BLaER1 treated with 17β-estradiol and CSF1 and Interleukin-3, amounts not matched to agents 10 nM and 100 nM (cell line): ENCODE data around the gene SPPL3.
"Not testable (repeated sequence)": the region's sequence is repeated elsewhere in the genome, so short reads cannot be mapped to it uniquely, and the experiment has no call there.

Source experiments
- H3K27ac ChIP-seq, 11 experiments: shearing (Covaris generic); formaldehyde crosslinking; 2 replicates each; pipeline ENCODE4 v1.8.1; 2022
- H3K27me3 ChIP-seq, 11 experiments: shearing (Covaris generic); formaldehyde crosslinking; 2 replicates each; pipeline ENCODE4 v1.8.1; 2022
- H3K36me3 ChIP-seq, 11 experiments: shearing (Covaris generic); formaldehyde crosslinking; 2 replicates each; pipeline ENCODE4 v1.8.1; 2022
- H3K4me1 ChIP-seq, 10 experiments: shearing (Covaris generic); formaldehyde crosslinking; 2 replicates each; pipeline ENCODE4 v1.8.1; 2022
- H3K4me2 ChIP-seq, 11 experiments: shearing (Covaris generic); formaldehyde crosslinking; 2 replicates each; pipeline ENCODE4 v1.8.1; 2022
- H3K4me3 ChIP-seq, 10 experiments: shearing (Covaris generic); formaldehyde crosslinking; 2 replicates each; pipeline ENCODE4 v1.8.1; 2022
- H3K9ac ChIP-seq, 11 experiments: shearing (Covaris generic); formaldehyde crosslinking; 2 replicates each; pipeline ENCODE4 v1.8.1; 2022
- H3K9me3 ChIP-seq, 11 experiments: shearing (Covaris generic); formaldehyde crosslinking; replicated peaks in 1 of 11; 2 replicates each; pipeline ENCODE4 v1.8.1; 2022
- H4K20me1 ChIP-seq, 11 experiments: shearing (Covaris generic); formaldehyde crosslinking; 2 replicates each; pipeline ENCODE4 v1.8.1; 2022
- Cebpa-rat ChIP-seq, 11 experiments: shearing (Covaris generic); IDR thresholded peaks; 2 replicates each; pipeline ENCODE4 v1.8.1; 2022

The SPPL3 gene

DNA sequence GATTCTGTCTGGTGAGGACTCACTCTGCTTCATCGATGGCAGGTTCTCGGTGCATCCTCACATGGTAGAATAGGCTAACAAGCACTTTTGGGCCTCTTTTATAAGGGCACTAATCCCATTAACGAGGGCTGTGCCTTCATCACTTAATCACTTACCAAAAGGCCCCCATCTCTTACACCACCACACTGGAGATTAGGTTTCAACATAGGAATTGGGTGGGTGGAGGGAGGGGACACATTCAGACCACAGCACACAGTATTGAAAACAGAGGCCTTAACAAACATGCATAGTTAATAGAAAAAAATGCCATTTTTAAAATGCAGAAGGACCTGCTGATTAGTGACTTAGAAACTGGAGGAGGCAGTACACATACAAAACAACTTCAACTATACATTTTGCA is 61.6 kb downstream of the SPPL3 start:
- Histone ChIP-seq H3K36me3 (peaks cover 0 to 18% (median 8%) of the 10 kb centered on the region in 11 experiments; a peak in 10 of 22 replicates), H3K4me3 (no peak overlapping the region), H3K4me2 (no peak overlapping the region), H3K4me1 (peaks cover 0 to 21% (median 4%) of the 10 kb centered on the region in 10 experiments; a peak in 13 of 20 replicates), H3K27ac (no peak overlapping the region), H3K27me3 (no peaks in the 10 kb centered on the region), H3K9me3 (peaks cover 0 to 4% (median 0%) of the 10 kb centered on the region in 11 experiments; a peak in 1 of 22 replicates), H3K9ac (no peak overlapping the region), H4K20me1 (peaks cover 23 to 95% (median 63%) of the 10 kb centered on the region in 11 experiments; a peak in 21 of 22 replicates)
- TF ChIP-seq Cebpa-rat (IDR thresholded peaks at IDR 0.05), result no peak

DNA sequence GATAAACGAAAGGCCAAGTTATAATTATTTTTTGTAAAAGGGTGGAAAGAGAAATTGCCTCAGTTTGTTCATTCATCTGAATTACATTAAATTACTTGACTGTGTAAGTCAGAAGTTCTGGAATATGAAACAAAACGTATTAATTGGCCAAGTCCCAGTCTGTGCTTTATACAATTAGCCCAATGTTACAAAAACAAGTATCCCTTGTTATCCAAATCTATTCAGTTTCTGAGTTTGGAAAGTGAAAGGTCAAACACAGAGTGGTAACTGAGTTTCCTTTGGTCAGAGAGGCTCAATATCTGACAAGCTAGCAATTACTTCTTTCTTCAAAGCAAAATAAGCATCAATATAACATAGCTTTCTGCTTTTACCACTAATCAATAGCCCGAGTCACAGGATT is 62.6 kb downstream of the SPPL3 start:
- Histone ChIP-seq H4K20me1 (peaks cover 21 to 95% (median 66%) of the 10 kb centered on the region in 11 experiments; a peak in 21 of 22 replicates), H3K36me3 (peaks cover 0 to 18% (median 8%) of the 10 kb centered on the region in 11 experiments; a peak in 10 of 22 replicates), H3K9ac (no peak overlapping the region), H3K4me1 (peaks cover 2 to 15% (median 3%) of the 10 kb centered on the region in 10 experiments; a peak in 19 of 20 replicates), H3K4me2 (no peak overlapping the region), H3K27me3 (no peaks in the 10 kb centered on the region), H3K27ac (no peak overlapping the region), H3K9me3 (peaks cover 0 to 4% (median 0%) of the 10 kb centered on the region in 11 experiments; a peak in 1 of 22 replicates), H3K4me3 (no peak overlapping the region)
- no peak for TF ChIP-seq Cebpa-rat (IDR thresholded peaks at IDR 0.05)

DNA sequence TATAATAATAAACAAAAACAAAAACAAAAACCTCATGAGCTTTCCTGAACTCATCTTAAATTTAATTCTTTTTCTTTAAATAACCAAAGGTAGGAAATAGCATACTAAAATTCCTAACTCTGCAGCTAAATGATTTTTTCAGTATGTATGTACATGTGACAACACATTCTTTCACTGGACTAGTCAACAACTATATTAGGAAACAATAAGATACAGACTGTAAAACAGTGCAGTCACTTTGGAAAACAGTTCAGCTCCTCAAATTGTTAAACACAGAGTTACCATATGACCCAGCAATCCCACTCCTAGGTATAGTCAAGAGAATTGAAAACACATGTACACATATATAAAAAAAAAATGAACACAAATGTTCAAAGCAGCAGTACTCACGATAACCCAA is 64.7 kb downstream of the SPPL3 start:
- H3K4me3 ChIP-seq, result no peak overlapping the region
- peaks cover 32 to 95% (median 68%) of the 10 kb centered on the region in 11 experiments for H4K20me1 ChIP-seq
- H3K4me1 ChIP-seq, result peaks cover 22 to 34% (median 23%) of the 10 kb centered on the region in 10 experiments
- TF ChIP-seq Cebpa-rat (IDR thresholded peaks at IDR 0.05), result no peak
- H3K4me2 ChIP-seq, result no peak overlapping the region
- no peaks in the 10 kb centered on the region for H3K27me3 ChIP-seq
- no peak overlapping the region for H3K27ac ChIP-seq
- peaks cover 0 to 4% (median 0%) of the 10 kb centered on the region in 11 experiments; a peak in 1 of 22 replicates for H3K9me3 ChIP-seq
- H3K36me3 ChIP-seq, result peaks cover 0 to 9% (median 0%) of the 10 kb centered on the region in 11 experiments; a peak in 4 of 22 replicates
- H3K9ac ChIP-seq, result no peak overlapping the region

DNA sequence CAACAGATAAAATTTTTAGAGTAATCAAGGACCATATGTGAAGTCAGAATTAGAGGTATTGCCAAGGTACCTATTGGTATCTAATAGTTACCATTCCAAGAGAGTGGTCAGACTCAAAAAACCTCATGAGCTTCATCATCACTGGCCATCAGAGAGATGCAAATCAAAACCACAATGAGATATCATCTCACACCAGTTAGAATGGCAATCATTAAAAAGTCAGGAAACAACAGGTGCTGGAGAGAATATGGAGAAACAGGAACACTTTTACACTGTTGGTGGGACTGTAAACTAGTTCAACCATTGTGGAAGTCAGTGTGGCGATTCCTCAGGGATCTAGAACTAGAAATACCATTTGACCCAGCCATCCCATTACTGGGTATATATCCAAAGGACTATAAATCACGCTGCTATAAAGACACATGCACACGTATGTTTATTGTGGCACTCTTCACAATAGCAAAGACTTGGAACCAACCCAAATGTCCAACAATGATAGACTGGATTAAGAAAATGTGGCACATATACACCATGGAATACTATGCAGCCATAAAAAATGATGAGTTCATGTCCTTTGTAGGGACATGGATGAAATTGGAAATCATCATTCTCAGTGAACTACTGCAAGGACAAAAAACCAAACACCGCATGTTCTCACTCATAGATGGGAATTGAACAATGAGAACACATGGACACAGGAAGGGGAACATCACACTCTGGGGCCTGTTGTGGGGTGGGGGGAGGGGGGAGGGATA is 65.4 kb downstream of the SPPL3 start:
- peaks cover 29 to 41% (median 30%) of the 10 kb centered on the region in 10 experiments for H3K4me1 ChIP-seq
- peaks cover 35 to 95% (median 68%) of the 10 kb centered on the region in 11 experiments for H4K20me1 ChIP-seq
- not testable (repeated sequence) for H3K27me3 ChIP-seq, H3K4me2 ChIP-seq, H3K4me3 ChIP-seq, H3K36me3 ChIP-seq, H3K9ac ChIP-seq, H3K9me3 ChIP-seq, H3K27ac ChIP-seq

DNA sequence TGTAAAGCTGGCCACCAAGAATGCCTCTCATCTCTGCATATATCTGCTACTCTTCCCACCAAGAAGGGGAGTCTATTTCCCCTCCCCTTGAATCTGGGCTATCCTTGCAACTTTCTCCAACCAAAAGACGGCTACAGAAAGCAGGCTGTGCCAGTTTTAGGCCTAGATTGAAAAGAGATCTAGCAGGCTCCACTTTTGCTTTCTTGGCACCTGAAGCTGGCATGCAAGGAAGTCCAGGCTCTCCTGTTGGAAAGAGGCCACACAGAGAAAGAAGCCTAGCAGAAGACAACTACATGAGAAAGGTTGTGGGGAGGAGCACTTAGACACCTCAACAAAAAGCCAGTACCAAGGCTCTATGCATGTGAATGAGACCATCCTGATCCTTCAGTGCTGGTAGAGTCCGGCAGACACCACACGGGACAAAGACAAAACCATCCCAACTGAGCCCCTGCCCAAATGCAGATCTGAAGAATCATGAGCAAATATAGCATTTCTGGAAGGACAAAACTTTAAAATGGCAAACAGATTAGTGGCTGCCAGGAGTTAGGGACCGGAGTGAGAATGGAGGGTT is 68.0 kb downstream of the SPPL3 start:
- H3K9me3 ChIP-seq, result peaks cover 0 to 4% (median 0%) of the 10 kb centered on the region in 11 experiments; a peak in 1 of 22 replicates
- no peaks in the 10 kb centered on the region for H3K27me3 ChIP-seq
- peaks cover 0 to 8% (median 0%) of the 10 kb centered on the region in 11 experiments; a peak in 3 of 22 replicates for H3K36me3 ChIP-seq
- peaks cover 36 to 51% (median 40%) of the 10 kb centered on the region in 10 experiments for H3K4me1 ChIP-seq
- peaks cover 29 to 95% (median 68%) of the 10 kb centered on the region in 11 experiments for H4K20me1 ChIP-seq
- H3K9ac ChIP-seq, result peak overlapping the region in 1 of 11 experiments; percentile 33; a peak in 1 of 22 replicates
- no peak for TF ChIP-seq Cebpa-rat (IDR thresholded peaks at IDR 0.05)
- no peak overlapping the region for H3K4me3 ChIP-seq
- H3K27ac ChIP-seq, result peak overlapping the region in 2 of 11 experiments; percentile 1 to 4; a peak in 2 of 22 replicates
- H3K4me2 ChIP-seq, result peak overlapping the region; percentile 56 to 81 (median 66)

DNA sequence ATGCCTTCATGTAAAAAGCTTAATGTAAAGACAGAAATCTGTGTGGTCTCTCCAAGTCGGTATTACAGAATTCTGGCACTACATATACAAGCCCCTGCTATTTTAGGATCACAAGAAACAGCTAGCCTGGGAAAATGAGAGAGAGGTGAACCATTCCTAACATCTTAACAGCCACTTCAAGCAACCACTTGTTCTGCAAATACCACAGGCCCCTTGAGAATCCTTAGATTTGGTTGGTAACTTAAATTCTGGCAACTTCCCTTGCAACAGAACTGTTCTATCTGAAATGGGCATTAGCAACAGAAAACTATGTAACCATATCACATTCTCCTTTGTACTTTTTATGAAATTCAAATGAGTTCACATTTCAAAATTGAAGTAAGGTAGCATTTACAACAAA is 68.5 kb downstream of the SPPL3 start:
- H3K27ac ChIP-seq, result peak overlapping the region in 3 of 11 experiments; percentile 3 to 18 (median 4); a peak in 3 of 22 replicates
- H3K36me3 ChIP-seq, result peaks cover 0 to 4% (median 0%) of the 10 kb centered on the region in 11 experiments; a peak in 3 of 22 replicates
- no peak for TF ChIP-seq Cebpa-rat (IDR thresholded peaks at IDR 0.05)
- no peak overlapping the region for H3K4me3 ChIP-seq
- H3K4me1 ChIP-seq, result peaks cover 36 to 56% (median 40%) of the 10 kb centered on the region in 10 experiments
- H4K20me1 ChIP-seq, result peaks cover 29 to 95% (median 74%) of the 10 kb centered on the region in 11 experiments
- no peaks in the 10 kb centered on the region for H3K27me3 ChIP-seq
- peaks cover 0 to 4% (median 0%) of the 10 kb centered on the region in 11 experiments; a peak in 1 of 22 replicates for H3K9me3 ChIP-seq
- H3K4me2 ChIP-seq, result peak overlapping the region; percentile 56 to 81 (median 66)
- no peak overlapping the region for H3K9ac ChIP-seq

DNA sequence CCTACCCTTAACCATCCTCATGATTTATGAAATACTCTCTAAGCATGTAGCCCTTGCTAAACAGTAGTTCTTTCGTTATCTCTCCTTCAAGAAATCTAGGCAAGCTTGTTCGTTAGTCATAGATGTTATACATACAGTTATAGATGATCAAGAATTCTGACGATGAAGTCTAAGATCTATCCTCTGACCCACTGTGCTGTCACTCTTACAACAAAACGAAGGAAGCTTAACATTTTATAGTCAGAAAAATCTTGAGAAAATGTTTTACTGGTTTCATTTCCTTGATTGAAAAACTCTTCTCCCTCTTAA is 68.9 kb downstream of the SPPL3 start:
- Histone ChIP-seq H3K4me2 (peak overlapping the region; percentile 56 to 81 (median 66)), H4K20me1 (peaks cover 29 to 93% (median 74%) of the 10 kb centered on the region in 11 experiments), H3K27ac (peak overlapping the region in 3 of 11 experiments; percentile 3 to 18 (median 3); a peak in 3 of 22 replicates)

DNA sequence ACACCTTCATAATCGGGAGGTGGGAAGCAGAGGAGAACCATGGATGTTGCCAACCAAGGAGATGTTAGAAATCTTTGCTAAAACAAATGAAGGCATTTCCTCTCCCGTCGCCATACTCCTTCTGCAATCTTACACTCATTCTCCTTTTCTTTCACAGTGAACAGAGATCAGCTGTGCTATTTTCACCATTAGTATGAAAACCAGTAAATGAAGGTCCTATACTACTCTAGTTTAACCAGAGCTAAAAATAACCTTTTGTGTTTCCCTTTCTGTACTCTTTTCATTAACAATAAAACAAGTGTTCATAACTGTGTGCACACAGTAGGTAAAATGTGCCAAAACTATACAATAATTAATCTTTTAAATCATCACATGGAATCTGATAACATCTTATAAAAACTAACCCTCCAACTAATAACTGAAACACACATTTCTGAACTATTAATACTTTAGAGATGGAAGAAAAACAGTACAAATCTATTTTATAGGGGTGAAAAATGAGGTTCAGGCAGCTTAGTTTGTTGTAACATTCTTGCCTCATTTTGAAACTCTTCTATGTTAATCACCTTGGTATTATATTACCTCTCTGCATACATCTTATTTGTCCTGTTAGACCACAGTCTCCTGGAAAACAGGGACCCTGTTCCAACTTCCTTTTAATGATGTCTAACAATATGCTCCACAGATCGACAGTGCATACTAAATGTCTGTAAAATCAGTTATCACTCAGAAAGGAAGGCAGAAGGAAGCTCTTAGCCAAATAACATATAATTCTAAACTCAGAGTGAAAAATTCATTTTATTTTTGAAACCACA is 69.5 kb downstream of the SPPL3 start:
- Histone ChIP-seq H3K9me3 (peaks cover 0 to 2% (median 0%) of the 10 kb centered on the region in 11 experiments; a peak in 1 of 22 replicates), H3K27ac (peak overlapping the region in 2 of 11 experiments; percentile 3 to 18; a peak in 1 of 22 replicates), H3K4me3 (no peak overlapping the region), H3K36me3 (peaks cover 0 to 2% (median 0%) of the 10 kb centered on the region in 11 experiments; a peak in 3 of 22 replicates), H3K4me2 (peak overlapping the region; percentile 56 to 81 (median 66)), H3K4me1 (peaks cover 36 to 57% (median 40%) of the 10 kb centered on the region in 10 experiments), H3K27me3 (no peaks in the 10 kb centered on the region), H4K20me1 (peaks cover 29 to 90% (median 77%) of the 10 kb centered on the region in 11 experiments), H3K9ac (peak overlapping the region in 1 of 11 experiments; percentile 20; a peak in 2 of 22 replicates)
- TF ChIP-seq Cebpa-rat (IDR thresholded peaks at IDR 0.05), result no peak

More for the DNA sequence above, 68.9 kb downstream of the SPPL3 start:
- Histone ChIP-seq H3K36me3 (no peaks in the 10 kb centered on the region; a peak in 3 of 22 replicates), H3K27me3 (no peaks in the 10 kb centered on the region), H3K4me1 (peaks cover 36 to 57% (median 40%) of the 10 kb centered on the region in 10 experiments), H3K9ac (peak overlapping the region in 1 of 11 experiments; percentile 20; a peak in 2 of 22 replicates), H3K9me3 (peaks cover 0 to 4% (median 0%) of the 10 kb centered on the region in 11 experiments; a peak in 1 of 22 replicates), H3K4me3 (no peak overlapping the region)
- TF ChIP-seq Cebpa-rat (IDR thresholded peaks at IDR 0.05), result no peak
